ENCODE results near the gene TPST1. TPM values are rescaled to one million over a fixed set of nuclear protein-coding genes. Genes with fewer than 3 reads are reported as not detected.

The TPST1 gene
- total RNA-seq, 2 experiments from 2014 or later = 1.9 to 2.6 TPM

DNA sequence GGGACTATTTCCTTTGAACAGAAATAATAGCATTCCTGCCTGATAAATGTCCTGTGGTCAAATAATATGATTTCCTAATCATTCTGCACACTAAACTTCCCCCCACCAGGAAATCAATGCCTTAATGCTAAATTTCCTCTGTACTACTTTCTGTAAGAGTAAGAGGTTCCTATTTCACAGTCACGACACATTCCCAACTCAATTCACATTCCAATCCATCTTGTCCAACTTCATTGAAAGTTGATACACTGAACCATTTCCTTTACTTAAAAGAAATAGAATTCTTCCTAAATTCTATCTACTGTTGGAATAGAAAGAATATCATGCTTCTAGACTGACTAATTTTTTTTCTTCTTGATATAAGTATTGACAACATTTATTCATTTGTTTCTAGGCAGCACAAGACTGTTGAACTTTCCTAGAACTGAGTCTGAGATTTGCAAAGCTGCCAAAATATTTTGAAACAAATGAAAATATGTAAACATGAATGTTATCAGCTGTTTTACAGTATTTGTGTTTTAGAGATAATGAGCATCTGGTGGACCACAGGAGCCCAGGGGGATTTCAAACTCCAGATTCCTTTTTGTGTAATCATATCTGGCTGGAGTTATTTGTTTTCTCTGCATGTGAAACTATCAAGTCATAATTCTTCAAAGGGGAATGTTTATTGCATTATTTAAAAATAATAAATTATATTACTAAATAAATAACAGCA lies 121.5 kb downstream of the TPST1 start:
- ChIA-PET CTCF (no interaction called here), POLR2A (no interaction called here)
- intact Hi-C loops (cut with DNase I, micrococcal nuclease) = no loop called here
- Histone ChIP-seq H3K27ac (ENCODE audit: low read depth in 1 of 2, low read length in 2 of 2) (no peak overlapping the region), H3K4me1 (ENCODE audit: insufficient read depth, low read length) (no peaks in the 10 kb centered on the region), H3K9me3 (ENCODE audit: control insufficient read depth in 1 of 2, insufficient read depth in 1 of 2, low read length in 2 of 2) (no peaks in the 10 kb centered on the region), H3K27me3 (ENCODE audit: control insufficient read depth in 1 of 2, insufficient read depth in 2 of 2, low read length in 2 of 2) (no peaks in the 10 kb centered on the region), H3K36me3 (ENCODE audit: insufficient read depth, low read length) (no peaks in the 10 kb centered on the region), H3K4me3 (ENCODE audit: low read length) (no peak overlapping the region)
- Mint-ChIP-seq H3K36me3 (ENCODE audit: low read depth) (no peaks in the 10 kb centered on the region), H3K4me3 (no peak overlapping the region), H3K9me3 (peaks cover 4% of the 10 kb centered on the region), H3K27ac (no peak overlapping the region), H3K27me3 (peaks cover 10% of the 10 kb centered on the region), H3K4me1 (ENCODE audit: low read depth) (no peaks in the 10 kb centered on the region)
- TF ChIP-seq, protein P1, sequence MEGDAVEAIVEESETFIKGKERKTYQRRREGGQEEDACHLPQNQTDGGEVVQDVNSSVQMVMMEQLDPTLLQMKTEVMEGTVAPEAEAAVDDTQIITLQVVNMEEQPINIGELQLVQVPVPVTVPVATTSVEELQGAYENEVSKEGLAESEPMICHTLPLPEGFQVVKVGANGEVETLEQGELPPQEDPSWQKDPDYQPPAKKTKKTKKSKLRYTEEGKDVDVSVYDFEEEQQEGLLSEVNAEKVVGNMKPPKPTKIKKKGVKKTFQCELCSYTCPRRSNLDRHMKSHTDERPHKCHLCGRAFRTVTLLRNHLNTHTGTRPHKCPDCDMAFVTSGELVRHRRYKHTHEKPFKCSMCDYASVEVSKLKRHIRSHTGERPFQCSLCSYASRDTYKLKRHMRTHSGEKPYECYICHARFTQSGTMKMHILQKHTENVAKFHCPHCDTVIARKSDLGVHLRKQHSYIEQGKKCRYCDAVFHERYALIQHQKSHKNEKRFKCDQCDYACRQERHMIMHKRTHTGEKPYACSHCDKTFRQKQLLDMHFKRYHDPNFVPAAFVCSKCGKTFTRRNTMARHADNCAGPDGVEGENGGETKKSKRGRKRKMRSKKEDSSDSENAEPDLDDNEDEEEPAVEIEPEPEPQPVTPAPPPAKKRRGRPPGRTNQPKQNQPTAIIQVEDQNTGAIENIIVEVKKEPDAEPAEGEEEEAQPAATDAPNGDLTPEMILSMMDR (IDR thresholded peaks at IDR 0.05) = no peak
- no peak for ATAC-seq (ENCODE audit: poor library complexity)
- no peak for DNase-seq

DNA sequence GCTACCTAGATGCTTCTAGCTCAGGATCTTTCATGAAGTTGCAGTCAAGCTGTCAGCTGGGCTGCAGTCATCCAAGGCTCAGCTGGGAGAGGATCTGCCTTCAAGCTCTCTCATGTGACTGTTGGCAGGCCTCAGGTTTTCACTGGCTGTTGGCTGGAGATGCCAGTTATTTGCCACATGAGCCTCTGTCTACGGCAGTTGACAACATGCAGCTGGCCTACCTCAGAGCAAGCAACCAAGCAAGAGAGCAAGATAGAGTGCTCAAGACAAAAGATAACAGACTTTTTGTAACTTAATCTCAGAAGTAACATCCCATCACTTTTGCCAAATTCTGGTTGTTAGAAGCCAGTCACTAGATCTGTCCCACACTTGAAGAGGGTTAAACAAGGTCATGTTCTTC lies 125.8 kb downstream of the TPST1 start:
- CTCF ChIA-PET = no interaction called here
- no peaks in the 10 kb centered on the region for H3K27me3 ChIP-seq (ENCODE audit: control insufficient read depth in 1 of 2, insufficient read depth in 2 of 2, low read length in 2 of 2)
- no peaks in the 10 kb centered on the region for H3K4me1 Mint-ChIP-seq (ENCODE audit: low read depth)
- H3K4me3 Mint-ChIP-seq = no peak overlapping the region
- peaks cover 4% of the 10 kb centered on the region for H3K9me3 Mint-ChIP-seq
- H3K36me3 Mint-ChIP-seq (ENCODE audit: low read depth) = peaks cover 10% of the 10 kb centered on the region
- no peak overlapping the region for H3K27ac Mint-ChIP-seq
- TF ChIP-seq, protein P1 (IDR thresholded peaks at IDR 0.05) = no peak
- peaks cover 7% of the 10 kb centered on the region in 2 experiments for H3K9me3 ChIP-seq (ENCODE audit: control insufficient read depth in 1 of 2, insufficient read depth in 1 of 2, low read length in 2 of 2)
- no peak overlapping the region for H3K4me3 ChIP-seq (ENCODE audit: low read length)
- DNase-seq = no peak
- H3K27me3 Mint-ChIP-seq = peaks cover 7% of the 10 kb centered on the region
- POLR2A ChIA-PET = no interaction called here
- no peaks in the 10 kb centered on the region for H3K4me1 ChIP-seq (ENCODE audit: insufficient read depth, low read length)
- intact Hi-C loops (cut with DNase I, micrococcal nuclease) = no loop called here
- H3K27ac ChIP-seq (ENCODE audit: low read depth in 1 of 2, low read length in 2 of 2) = no peak overlapping the region
- no peaks in the 10 kb centered on the region for H3K36me3 ChIP-seq (ENCODE audit: insufficient read depth, low read length)
- no peak for ATAC-seq (ENCODE audit: poor library complexity)

DNA sequence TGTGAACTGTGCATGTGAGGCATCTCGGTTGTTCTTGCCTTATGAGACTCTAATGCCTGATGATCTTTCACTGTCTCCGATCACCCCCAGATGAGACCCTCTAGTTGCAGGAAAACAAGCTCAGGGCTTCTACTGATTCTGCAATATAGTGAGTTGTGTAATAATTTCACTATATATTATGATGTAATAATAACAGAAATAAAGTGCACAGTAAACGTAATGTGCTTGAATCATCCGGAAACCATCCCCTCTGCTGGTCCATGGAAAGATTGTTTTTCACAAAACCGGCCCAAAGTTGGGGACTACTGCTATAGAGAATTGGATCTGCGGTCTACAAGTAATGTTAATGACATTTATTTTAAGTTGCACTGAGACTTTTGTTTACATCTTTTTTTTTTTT lies 126.7 kb downstream of the TPST1 start:
- Histone ChIP-seq H3K4me1 (ENCODE audit: insufficient read depth, low read length) (no peaks in the 10 kb centered on the region), H3K9me3 (ENCODE audit: control insufficient read depth in 1 of 2, insufficient read depth in 1 of 2, low read length in 2 of 2) (peaks cover 9 to 16% of the 10 kb centered on the region in 2 experiments), H3K27me3 (ENCODE audit: control insufficient read depth in 1 of 2, insufficient read depth in 2 of 2, low read length in 2 of 2) (no peaks in the 10 kb centered on the region), H3K36me3 (ENCODE audit: insufficient read depth, low read length) (no peaks in the 10 kb centered on the region), H3K27ac (ENCODE audit: low read depth in 1 of 2, low read length in 2 of 2) (no peak overlapping the region), H3K4me3 (ENCODE audit: low read length) (no peak overlapping the region)
- ChIA-PET POLR2A (no interaction called here), CTCF (no interaction called here)
- ATAC-seq (ENCODE audit: poor library complexity) = no peak
- TF ChIP-seq, protein P1 (IDR thresholded peaks at IDR 0.05) = no peak
- intact Hi-C loops (cut with DNase I, micrococcal nuclease) = no loop called here
- Mint-ChIP-seq H3K27me3 (peaks cover under 1% of the 10 kb centered on the region), H3K9me3 (peaks cover 11% of the 10 kb centered on the region), H3K27ac (no peak overlapping the region), H3K36me3 (ENCODE audit: low read depth) (peaks cover 17% of the 10 kb centered on the region), H3K4me1 (ENCODE audit: low read depth) (no peaks in the 10 kb centered on the region), H3K4me3 (no peak overlapping the region)
- DNase-seq = no peak

All from CD4-positive, alpha-beta T cell (primary cell).